Testis (tissue), 2 donors: ENCODE data around the gene CAPZB.

Experiments used
- POLR2A ChIP-seq: fragments of 450-650 bp; IDR thresholded peaks from one replicate; pipeline ENCODE4 v1.6.1; 2017; ENCODE audit warnings: antibody characterized with exemption, mild to moderate bottlenecking, moderate library complexity
- TF ChIP-seq, protein P1 (sequence below), 3 experiments: fragments of 450-650 bp in 2 of 3; fragments of 200-600 bp in 1 of 3; sonication (generic) in 1 of 3; IDR thresholded peaks; one replicate each; pipeline ENCODE4 v1.5.1; 2016 to 2019; ENCODE audit warnings: antibody characterized with exemption in 3 of 3, mild to moderate bottlenecking in 2 of 3, moderate library complexity in 1 of 3

DNA sequence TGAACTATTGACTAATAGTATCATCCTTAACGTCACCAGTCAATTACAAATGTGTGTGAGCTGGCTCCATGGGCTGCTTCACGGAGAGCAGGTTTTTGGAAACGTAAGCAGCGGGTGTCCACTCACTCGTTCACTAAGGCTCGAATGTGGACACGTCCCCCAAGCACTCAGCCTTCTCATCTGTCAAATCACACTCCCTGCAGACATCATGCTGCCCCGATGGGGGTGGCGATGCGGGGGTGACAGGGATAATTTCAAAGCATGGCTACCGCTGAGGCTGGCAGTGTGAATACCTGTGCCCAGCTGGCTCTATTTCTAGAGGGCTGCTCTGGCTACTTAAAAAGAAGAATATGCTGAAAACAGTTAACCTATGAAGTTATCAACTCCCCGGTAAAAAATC lies 71.3 kb downstream of the CAPZB start:
- TF ChIP-seq, protein P1, sequence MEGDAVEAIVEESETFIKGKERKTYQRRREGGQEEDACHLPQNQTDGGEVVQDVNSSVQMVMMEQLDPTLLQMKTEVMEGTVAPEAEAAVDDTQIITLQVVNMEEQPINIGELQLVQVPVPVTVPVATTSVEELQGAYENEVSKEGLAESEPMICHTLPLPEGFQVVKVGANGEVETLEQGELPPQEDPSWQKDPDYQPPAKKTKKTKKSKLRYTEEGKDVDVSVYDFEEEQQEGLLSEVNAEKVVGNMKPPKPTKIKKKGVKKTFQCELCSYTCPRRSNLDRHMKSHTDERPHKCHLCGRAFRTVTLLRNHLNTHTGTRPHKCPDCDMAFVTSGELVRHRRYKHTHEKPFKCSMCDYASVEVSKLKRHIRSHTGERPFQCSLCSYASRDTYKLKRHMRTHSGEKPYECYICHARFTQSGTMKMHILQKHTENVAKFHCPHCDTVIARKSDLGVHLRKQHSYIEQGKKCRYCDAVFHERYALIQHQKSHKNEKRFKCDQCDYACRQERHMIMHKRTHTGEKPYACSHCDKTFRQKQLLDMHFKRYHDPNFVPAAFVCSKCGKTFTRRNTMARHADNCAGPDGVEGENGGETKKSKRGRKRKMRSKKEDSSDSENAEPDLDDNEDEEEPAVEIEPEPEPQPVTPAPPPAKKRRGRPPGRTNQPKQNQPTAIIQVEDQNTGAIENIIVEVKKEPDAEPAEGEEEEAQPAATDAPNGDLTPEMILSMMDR (IDR thresholded peaks at IDR 0.05): no peak
- TF ChIP-seq POLR2A: no peak
